ENCODE results near the gene PDE4D.

The PDE4D gene

GRCh38 chr5:59025734-59026133 is 867.8 kb downstream of the PDE4D start:
- H3K36me3 ChIP-seq = no peaks in the 10 kb centered on the region
- no peak for TF ChIP-seq CTCF (IDR thresholded peaks at IDR 0.05; ENCODE audit: low read depth, low read length)
- no peak overlapping the region for H3K27ac ChIP-seq

DNA sequence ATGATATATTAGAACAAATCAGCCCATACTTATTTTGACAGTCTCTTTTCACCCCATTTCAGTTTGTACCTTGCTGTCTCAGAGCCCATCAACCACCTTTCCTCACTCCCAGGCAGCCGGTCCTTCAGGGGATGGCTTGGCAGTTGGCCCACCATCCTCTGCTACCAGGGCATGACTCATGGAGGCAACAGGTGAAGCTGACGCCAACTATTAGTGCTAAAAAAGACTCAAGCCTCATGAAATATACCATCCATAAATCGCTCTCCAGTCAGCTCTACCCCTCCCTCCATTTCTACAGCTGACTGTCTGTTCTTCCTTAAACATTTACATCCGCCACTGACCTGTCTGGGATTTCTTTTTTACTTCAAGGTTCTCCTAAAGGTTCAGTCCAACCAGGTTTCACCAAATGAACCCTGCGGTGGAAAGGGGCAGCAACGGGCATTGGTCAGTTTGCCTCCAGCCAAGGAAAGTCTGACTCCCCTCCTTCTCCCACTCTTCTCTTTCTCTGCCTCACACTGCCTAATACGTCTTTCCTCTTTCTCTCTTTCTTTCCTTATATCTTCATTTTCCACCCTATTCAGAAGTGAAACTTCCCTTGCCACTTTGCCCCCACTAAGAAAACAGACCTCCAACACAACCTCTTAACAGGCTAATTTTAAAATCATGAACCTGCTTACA is 871.5 kb downstream of the PDE4D start:
- DNase-seq = no peak
- H3K4me3 ChIP-seq (ENCODE audit: low read depth, low read length) = no peak overlapping the region
- H3K36me3 ChIP-seq = no peaks in the 10 kb centered on the region
- no peaks in the 10 kb centered on the region for H3K9me3 ChIP-seq (ENCODE audit: severe bottlenecking)
- no peak for TF ChIP-seq CTCF (IDR thresholded peaks at IDR 0.05; ENCODE audit: low read depth, low read length)
- no peak overlapping the region for H3K27ac ChIP-seq
- no peaks in the 10 kb centered on the region for H3K27me3 ChIP-seq (ENCODE audit: insufficient read depth, low read depth, severe bottlenecking)

More at GRCh38 chr5:59025734-59026133, 867.8 kb downstream of the PDE4D start:
- no peak for DNase-seq
- Histone ChIP-seq H3K27me3 (ENCODE audit: insufficient read depth, low read depth, severe bottlenecking) (no peaks in the 10 kb centered on the region), H3K9me3 (ENCODE audit: severe bottlenecking) (peaks cover 4% of the 10 kb centered on the region), H3K4me3 (ENCODE audit: low read depth, low read length) (no peak overlapping the region)

DNA sequence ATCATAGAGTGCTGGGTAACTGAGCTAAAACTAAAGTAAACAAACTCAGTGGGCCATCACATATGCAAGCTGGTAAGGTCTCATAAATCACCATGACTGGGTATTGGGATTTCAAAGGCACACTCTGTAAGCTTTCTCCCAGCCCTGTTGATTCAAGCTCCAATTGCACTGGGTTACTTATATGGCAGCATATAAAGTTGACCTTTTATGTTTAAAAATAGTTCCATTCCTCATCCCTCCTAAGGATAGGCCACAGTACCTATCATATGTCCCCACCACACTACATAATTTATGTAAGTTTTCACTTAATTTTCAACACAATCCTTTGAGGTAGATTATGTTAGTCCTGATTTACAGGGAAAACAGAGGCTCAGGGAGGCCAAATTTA is 872.2 kb downstream of the PDE4D start:
- no peak for TF ChIP-seq CTCF (IDR thresholded peaks at IDR 0.05; ENCODE audit: low read depth, low read length)
- no peak for DNase-seq
- Histone ChIP-seq H3K9me3 (ENCODE audit: severe bottlenecking) (no peaks in the 10 kb centered on the region), H3K27ac (no peak overlapping the region), H3K27me3 (ENCODE audit: insufficient read depth, low read depth, severe bottlenecking) (no peaks in the 10 kb centered on the region), H3K36me3 (no peaks in the 10 kb centered on the region), H3K4me3 (ENCODE audit: low read depth, low read length) (no peak overlapping the region)

DNA sequence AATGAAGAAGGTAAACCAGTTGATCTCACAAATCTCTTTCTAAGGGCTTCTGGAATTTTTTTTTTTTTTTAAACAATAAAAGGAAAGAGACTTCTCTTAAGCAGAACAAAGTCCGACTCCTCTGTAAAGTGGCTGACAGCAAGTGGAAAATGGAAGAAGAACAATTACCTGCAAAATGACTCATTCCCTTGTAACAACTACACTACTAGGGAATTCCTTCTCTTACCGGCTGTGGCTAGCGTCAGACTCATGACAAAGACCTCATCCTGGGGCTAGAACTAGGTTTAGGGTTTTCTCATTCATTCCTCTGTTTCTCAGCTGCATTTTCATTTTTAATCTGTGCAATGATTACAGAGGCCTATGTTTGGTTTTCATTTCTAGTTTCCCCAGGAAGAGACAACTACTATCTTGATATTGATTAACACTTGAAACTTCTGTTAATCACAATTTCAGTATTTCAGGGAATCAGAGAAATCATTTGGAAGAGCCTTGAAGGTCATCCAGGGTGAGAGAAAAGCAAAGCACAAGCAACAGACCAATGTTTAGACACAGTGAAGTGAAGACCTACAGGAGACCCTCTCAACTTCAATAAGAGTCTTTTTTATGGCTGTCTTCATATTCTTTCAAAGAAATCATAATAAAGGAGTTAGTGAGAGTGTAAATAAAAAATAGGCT is 872.8 kb downstream of the PDE4D start:
- Histone ChIP-seq H3K4me3 (ENCODE audit: low read depth, low read length) (no peak overlapping the region), H3K27me3 (ENCODE audit: insufficient read depth, low read depth, severe bottlenecking) (no peaks in the 10 kb centered on the region), H3K9me3 (ENCODE audit: severe bottlenecking) (peaks cover 1% of the 10 kb centered on the region), H3K27ac (no peak overlapping the region), H3K36me3 (no peaks in the 10 kb centered on the region)
- no peak for TF ChIP-seq CTCF (IDR thresholded peaks at IDR 0.05; ENCODE audit: low read depth, low read length)
- no peak for DNase-seq

DNA sequence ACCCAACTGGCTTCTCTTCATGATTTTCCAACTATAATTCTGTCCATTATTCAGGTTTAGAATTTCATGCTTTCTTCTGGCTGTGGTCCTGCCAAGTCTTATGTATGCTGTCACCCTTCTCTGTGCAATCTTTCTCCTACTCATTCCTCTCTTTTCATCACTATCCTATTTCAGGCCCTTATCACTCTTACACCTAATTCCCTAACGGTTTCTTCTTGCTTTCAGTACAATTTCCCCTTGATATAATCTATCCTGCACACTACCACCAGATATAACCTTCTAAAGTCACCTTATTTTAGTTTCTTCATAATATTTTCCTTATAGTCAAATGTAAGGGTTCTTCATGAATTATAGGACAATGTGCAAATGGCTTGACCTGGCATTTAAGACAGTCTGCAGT is 874.4 kb downstream of the PDE4D start:
- no peak for TF ChIP-seq CTCF (IDR thresholded peaks at IDR 0.05; ENCODE audit: low read depth, low read length)
- no peaks in the 10 kb centered on the region for H3K27me3 ChIP-seq (ENCODE audit: insufficient read depth, low read depth, severe bottlenecking)
- H3K27ac ChIP-seq = no peak overlapping the region
- no peak overlapping the region for H3K4me3 ChIP-seq (ENCODE audit: low read depth, low read length)
- H3K9me3 ChIP-seq (ENCODE audit: severe bottlenecking) = peaks cover 6% of the 10 kb centered on the region
- no peak for DNase-seq
- no peaks in the 10 kb centered on the region for H3K36me3 ChIP-seq
